Hematopoietic multipotent progenitor cell treated with erythropoietin and hydrocortisone succinate and interleukin-3 and kit ligand, for 8 days (in vitro differentiated cells): ENCODE measurements around the gene RBM48.
A peak's percentile ranks its signal among the peaks of the same experiment; 100 is the strongest.
"Not testable (repeated sequence)": the region's sequence is repeated elsewhere in the genome, so short reads cannot be mapped to it uniquely, and the experiment has no call there.

ENCODE experiments used
- DNase-seq: peaks from one replicate; pipeline ENCODE4 v3.0.0-alpha.2; 2015

RBM48 gene

GRCh38 chr7:92528188-92528957 is at the start of gene RBM48, which contains the start of gene PEX1:
RBM48 (plus strand) TSS chr7:92528795; CDS start chr7:92528814, 19 bp downstream.
PEX1 (minus strand) TSS chr7:92528520; CDS start chr7:92528435, 85 bp downstream.
- DNase-seq: peak; percentile 100

GRCh38 chr7:92479146-92479545 is 49.4 kb upstream of the RBM48 start:
- not testable (repeated sequence) for DNase-seq

GRCh38 chr7:92483624-92484023 is 45.0 kb upstream of the RBM48 start:
- not testable (repeated sequence) for DNase-seq

- not testable (repeated sequence) for DNase-seq
Measured at GRCh38 chr7:92484226-92484625, 44.4 kb upstream of the RBM48 start.

GRCh38 chr7:92485267-92485892 is 43.2 kb upstream of the RBM48 start:
- no peak for DNase-seq

- DNase-seq: no peak
Measured at GRCh38 chr7:92485974-92486373, 42.6 kb upstream of the RBM48 start.

- no peak for DNase-seq
Measured at GRCh38 chr7:92487804-92488203, 40.8 kb upstream of the RBM48 start.

GRCh38 chr7:92489634-92490033 is 39.0 kb upstream of the RBM48 start:
- no peak for DNase-seq

- DNase-seq: no peak
Measured at GRCh38 chr7:92496876-92497275, 31.7 kb upstream of the RBM48 start.

- DNase-seq: no peak
Measured at GRCh38 chr7:92498557-92498956, 30.0 kb upstream of the RBM48 start.

- no peak for DNase-seq
Measured at GRCh38 chr7:92503767-92504166, 24.8 kb upstream of the RBM48 start.

GRCh38 chr7:92504563-92504962 is 24.0 kb upstream of the RBM48 start:
- DNase-seq: no peak

GRCh38 chr7:92506363-92506762 is 22.2 kb upstream of the RBM48 start:
- DNase-seq: no peak

- DNase-seq: no peak
Measured at GRCh38 chr7:92508946-92509345, 19.6 kb upstream of the RBM48 start.

- no peak for DNase-seq
Measured at GRCh38 chr7:92513167-92513902, 15.3 kb upstream of the RBM48 start.

GRCh38 chr7:92517631-92518030 is 11.0 kb upstream of the RBM48 start:
- no peak for DNase-seq

- no peak for DNase-seq
Measured at GRCh38 chr7:92520024-92520423, 8.6 kb upstream of the RBM48 start.

- DNase-seq: no peak
Measured at GRCh38 chr7:92523110-92523509, 5.5 kb upstream of the RBM48 start.

GRCh38 chr7:92527300-92528187 is 1.1 kb upstream of the RBM48 start:
- DNase-seq: peak; percentile 81

GRCh38 chr7:92528958-92529264 is 316 bp downstream of the RBM48 start:
- DNase-seq: no peak

GRCh38 chr7:92534572-92534971 is 6.0 kb downstream of the RBM48 start:
- no peak for DNase-seq

- not testable (repeated sequence) for DNase-seq
Measured at GRCh38 chr7:92543542-92543941, 14.9 kb downstream of the RBM48 start.

- DNase-seq: not testable (repeated sequence)
Measured at GRCh38 chr7:92545116-92545515, 16.5 kb downstream of the RBM48 start.
